ENCODE results near the gene SPAG17. TPM values are rescaled to one million over a fixed set of nuclear protein-coding genes. Genes with fewer than 3 reads are reported as not detected.
A peak's percentile ranks its signal among the peaks of the same experiment; 100 is the strongest.

Gene SPAG17
- polyA plus RNA-seq, 1 of the 3 experiments (the other 2 are of a cell fraction): not detected

- TF ChIP-seq CTCF (IDR thresholded peaks at IDR 0.05): peak; percentile 65
Observed at GRCh38 chr1:118077331-118078045, 107.5 kb downstream of the SPAG17 start (continued).

- ChIA-PET POLR2A (no interaction called here), CTCF (interaction anchor here (1.5 kb wide), 1 partner anchor 9 kb away, joined by 5 read pairs; no protein-coding TSS in a partner anchor)
- Histone ChIP-seq H3K27ac (ENCODE audit: low read depth in 2 of 2, low read length in 1 of 2) (no peak overlapping the region), H3K9me3 (no peaks in the 10 kb centered on the region), H3K36me3 (replicated peaks in 1 of 2; ENCODE audit: control insufficient read depth in 1 of 2, insufficient read depth in 2 of 2, low read length in 1 of 2) (no peaks in the 10 kb centered on the region), H3K79me2 (ENCODE audit: insufficient read depth) (no peaks in the 10 kb centered on the region), H2AFZ (ENCODE audit: low read depth) (no peak overlapping the region), H3K9me2 (no peaks in the 10 kb centered on the region), H3K4me3 (ENCODE audit: low read depth in 2 of 2, low read length in 1 of 2) (no peak overlapping the region), H3K4me1 (ENCODE audit: control insufficient read depth in 1 of 2, insufficient read depth in 2 of 2, low read depth in 1 of 2, low read length in 1 of 2) (no peaks in the 10 kb centered on the region), H3K4me2 (no peak overlapping the region), H3K27me3 (ENCODE audit: insufficient read depth) (no peaks in the 10 kb centered on the region), H4K20me1 (ENCODE audit: insufficient read depth) (no peaks in the 10 kb centered on the region), H3F3A (replicated peaks; ENCODE audit: insufficient read depth) (no peaks in the 10 kb centered on the region), H3K9ac (no peak overlapping the region)
- 21% methylated on average over 3 of the region's 3 CpGs for WGBS (ENCODE audit: low lambda C conversion rate)
- no peak for TF ChIP-seq REST (IDR thresholded peaks at IDR 0.05; ENCODE audit: low read depth, low read length)
- TF ChIP-seq EZH2phosphoT487 (IDR thresholded peaks at IDR 0.05; ENCODE audit: borderline replicate concordance, low read depth): no peak
- no peak for TF ChIP-seq JUND (IDR thresholded peaks at IDR 0.05)
- TF ChIP-seq GABPA (IDR thresholded peaks at IDR 0.05; ENCODE audit: low read depth): no peak
- TF ChIP-seq TAF1 (IDR thresholded peaks at IDR 0.05; ENCODE audit: borderline replicate concordance, low read depth, low read length): no peak
- no peak for DNase-seq
Observed at GRCh38 chr1:118075116-118075515, 109.9 kb downstream of the SPAG17 start.
